NCI-H1048 (cell line): ENCODE measurements around the gene FEN1.

Source experiments
- DNase-seq: peaks from one replicate; lab custom pipeline; 2025; lab: John Stamatoyannopoulos, UW

Gene FEN1

DNA sequence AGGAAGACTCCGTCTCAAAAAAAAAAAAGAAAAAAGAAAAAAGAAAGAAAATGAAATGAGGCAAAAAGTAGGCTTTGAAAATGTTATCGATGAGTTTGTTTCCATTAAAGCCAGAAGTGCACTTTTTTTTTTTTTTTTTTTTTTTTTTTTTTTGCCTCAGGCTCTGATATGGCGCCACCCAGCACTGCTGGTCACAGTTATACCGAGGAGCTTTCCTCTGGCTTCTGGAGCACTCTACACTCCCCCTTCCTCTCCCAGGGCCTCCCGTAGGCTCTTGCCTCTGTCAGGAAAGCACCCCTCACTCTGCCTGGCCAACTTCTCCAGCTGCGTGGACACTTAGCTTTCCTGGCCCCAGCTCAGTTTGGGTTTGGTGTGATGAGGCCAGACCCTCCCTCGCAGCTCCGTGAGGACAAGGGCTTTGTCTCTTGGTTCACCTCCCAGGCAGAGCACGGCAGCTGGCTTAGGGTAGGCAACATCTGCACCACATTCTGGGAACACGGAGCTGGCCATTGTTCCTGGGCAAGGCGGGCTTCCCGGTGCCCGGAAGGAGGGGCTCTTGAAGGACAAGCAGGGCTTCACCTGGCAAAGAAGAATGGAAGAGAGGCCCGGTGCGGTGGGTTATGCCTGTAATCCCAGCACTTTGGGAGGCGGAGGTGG is 52.3 kb downstream of the FEN1 start:
- DNase-seq: no peak

DNA sequence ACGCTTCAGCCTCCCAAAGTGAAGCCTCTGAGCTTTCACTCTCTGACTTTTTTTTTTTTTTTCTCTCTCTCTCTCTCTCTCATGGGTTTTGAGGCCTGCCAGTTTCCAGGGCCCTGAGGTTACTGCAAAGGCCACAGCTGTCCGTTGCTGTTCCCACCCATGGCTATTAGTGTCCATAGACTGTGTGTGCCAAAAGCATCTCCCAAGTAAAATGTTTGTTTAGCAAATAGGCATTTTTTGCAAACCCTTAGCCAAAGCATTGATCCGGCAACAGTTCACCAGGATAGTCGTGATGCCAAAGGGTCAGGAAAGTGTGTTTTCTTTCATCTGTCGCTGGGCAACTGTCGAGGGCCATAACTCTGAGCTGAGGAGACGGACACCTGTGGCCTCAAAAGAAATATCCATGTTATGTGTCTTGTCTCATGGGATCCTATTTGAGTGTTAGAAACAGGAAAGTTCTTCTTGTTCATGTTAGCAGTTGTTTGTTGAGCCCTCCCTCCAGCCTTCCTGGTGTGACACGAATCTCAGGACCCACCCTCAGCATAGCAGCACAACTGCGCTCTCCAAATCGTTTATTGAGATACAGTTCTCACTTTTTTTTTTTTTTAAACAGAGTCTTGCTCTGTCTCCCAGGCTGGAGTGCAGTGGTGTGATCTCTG is 53.8 kb downstream of the FEN1 start:
- no peak for DNase-seq
